Activated CD4-positive, alpha-beta memory T cell treated with anti-CD3 and anti-CD28 coated beads for 36 hours (primary cell): ENCODE data around the gene PDIA6. TPM values are rescaled to one million over a fixed set of nuclear protein-coding genes. Genes with fewer than 3 reads are reported as not detected.
A peak's percentile ranks its signal among the peaks of the same experiment; 100 is the strongest.

Experiments used
- CTCF ChIA-PET: fragments of 350-600 bp; sonication (Branson Sonifier 250); formaldehyde crosslinking; loops from one replicate; lab custom pipeline; 2021; ENCODE audit warnings: antibody characterized with exemption, inconsistent platforms; lab: Charles Lee
- POLR2A ChIA-PET: fragments of 350-600 bp; sonication (Branson Sonifier 250); formaldehyde crosslinking; loops from one replicate; lab custom pipeline; 2021; ENCODE audit warnings: antibody characterized with exemption; lab: Charles Lee
- DNase-seq: peaks from one replicate; pipeline ENCODE4 v3.0.0-alpha.2; 2020
- H3K27ac Mint-ChIP-seq: one replicate; pipeline ENCODE4 v1.8.0; 2021; ENCODE audit warnings: mixed read lengths
- H3K27me3 Mint-ChIP-seq: one replicate; pipeline ENCODE4 v1.8.0; 2021; ENCODE audit warnings: mixed read lengths
- H3K36me3 Mint-ChIP-seq: one replicate; pipeline ENCODE4 v1.8.0; 2021; ENCODE audit warnings: mixed read lengths
- H3K4me1 Mint-ChIP-seq: one replicate; pipeline ENCODE4 v1.8.0; 2021; ENCODE audit warnings: low read depth, mixed read lengths
- H3K4me3 Mint-ChIP-seq: one replicate; pipeline ENCODE4 v1.8.0; 2021; ENCODE audit warnings: mild to moderate bottlenecking, mixed read lengths
- H3K9me3 Mint-ChIP-seq: one replicate; pipeline ENCODE4 v1.8.0; 2021; ENCODE audit warnings: mixed read lengths
- intact Hi-C: fragments of 100-400 bp; cut with micrococcal nuclease; formaldehyde crosslinking; loops from one replicate; pipeline ENCODE4 v1.15.1; 2023
- total RNA-seq, 2 experiments: library from RNA; stranded (reverse); gene quantifications; one replicate each; pipeline ENCODE4 v1.2.3, GENCODE V29; 2021

Gene PDIA6
- total RNA-seq = 100 to 1,000 TPM; 176 to 181 TPM

- no peaks in the 10 kb centered on the region for H3K9me3 Mint-ChIP-seq
- peak within 1 kb of the TSS; percentile 88 for H3K4me3 Mint-ChIP-seq
- peak; percentile 97 for DNase-seq
- peak within 1 kb of the TSS; percentile 90 for H3K27ac Mint-ChIP-seq
- no peaks in the 10 kb centered on the region for H3K27me3 Mint-ChIP-seq
- H3K36me3 Mint-ChIP-seq = peaks cover 14% of the 10 kb centered on the region
- intact Hi-C loops = loop anchor here (1.0 to 5.0 kb wide), 4 partner anchors 130 to 940 kb away; partner anchors contain the start of gene SLC66A3
- POLR2A ChIA-PET = interaction anchor here (1.0 to 2.5 kb wide), 5 partner anchors 13 to 532 kb away, joined by 3 to 19 read pairs (median 4); partner anchors contain the start of gene ROCK2
- CTCF ChIA-PET = interaction anchor here (0.7 to 2.9 kb wide), 7 partner anchors 20 to 770 kb away, joined by 3 to 14 read pairs (median 5); a partner anchor contains a TSS
- H3K4me1 Mint-ChIP-seq = peaks cover 34% of the 10 kb centered on the region
Observed at GRCh38 chr2:10812362-10813162, at the start of gene PDIA6. PDIA6 (minus strand) TSS chr2:10812785; CDS start chr2:10812696, 89 bp downstream.

DNA sequence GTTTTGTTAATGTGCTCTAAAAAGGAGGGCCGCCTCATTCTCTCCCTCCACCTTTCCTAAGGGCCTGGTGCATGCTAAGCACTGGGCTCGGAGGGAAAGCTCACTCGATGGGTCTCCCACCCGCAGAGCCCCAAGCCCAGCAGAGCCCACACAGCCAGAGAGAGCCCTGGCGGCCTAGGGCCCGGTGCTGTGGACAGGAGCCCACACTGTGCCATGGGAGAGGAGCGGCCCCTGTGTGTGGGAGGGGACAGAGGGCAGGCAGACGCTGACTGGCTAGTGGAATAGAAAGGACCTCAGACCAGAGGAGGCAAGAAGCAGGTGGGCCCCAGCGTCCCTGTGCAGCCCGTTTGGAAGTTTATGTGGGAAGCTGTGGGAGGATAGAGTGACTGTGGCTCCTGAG, 49.7 kb upstream of the PDIA6 start:
- Mint-ChIP-seq H3K27me3 (peaks cover 20% of the 10 kb centered on the region), H3K4me1 (peaks cover 27% of the 10 kb centered on the region), H3K27ac (no peak overlapping the region), H3K36me3 (no peaks in the 10 kb centered on the region), H3K4me3 (no peak overlapping the region), H3K9me3 (no peaks in the 10 kb centered on the region)
- CTCF ChIA-PET = no interaction called here
- no peak for DNase-seq
- POLR2A ChIA-PET = no interaction called here
- intact Hi-C loops = no loop called here

- ChIA-PET POLR2A (no interaction called here), CTCF (interaction anchor here (1.1 kb wide), 1 partner anchor 29 kb away, joined by 3 read pairs; no protein-coding TSS in a partner anchor)
- H3K4me3 Mint-ChIP-seq = no peak overlapping the region
- DNase-seq = no peak
- H3K27me3 Mint-ChIP-seq = peaks cover 20% of the 10 kb centered on the region
- H3K36me3 Mint-ChIP-seq = no peaks in the 10 kb centered on the region
- no peaks in the 10 kb centered on the region for H3K9me3 Mint-ChIP-seq
- H3K27ac Mint-ChIP-seq = no peak overlapping the region
- intact Hi-C loops = no loop called here
- H3K4me1 Mint-ChIP-seq = peaks cover 28% of the 10 kb centered on the region
Observed at GRCh38 chr2:10861765-10862164, 49.2 kb upstream of the PDIA6 start.

- intact Hi-C loops = no loop called here
- Mint-ChIP-seq H3K27ac (no peak overlapping the region), H3K27me3 (peaks cover 24% of the 10 kb centered on the region), H3K9me3 (no peaks in the 10 kb centered on the region), H3K4me1 (peaks cover 28% of the 10 kb centered on the region), H3K4me3 (no peak overlapping the region), H3K36me3 (no peaks in the 10 kb centered on the region)
- CTCF ChIA-PET = interaction anchor here (1.1 kb wide), 1 partner anchor 28 kb away, joined by 3 read pairs; no protein-coding TSS in a partner anchor
- no peak for DNase-seq
- POLR2A ChIA-PET = no interaction called here
Observed at GRCh38 chr2:10860814-10861325, 48.3 kb upstream of the PDIA6 start.

GRCh38 chr2:10860081-10860813, 47.7 kb upstream of the PDIA6 start:
- H3K9me3 Mint-ChIP-seq = no peaks in the 10 kb centered on the region
- no peak for DNase-seq
- ChIA-PET POLR2A (no interaction called here), CTCF (no interaction called here)
- no peak overlapping the region for H3K27ac Mint-ChIP-seq
- H3K36me3 Mint-ChIP-seq = no peaks in the 10 kb centered on the region
- H3K27me3 Mint-ChIP-seq = peaks cover 19% of the 10 kb centered on the region
- intact Hi-C loops = no loop called here
- no peak overlapping the region for H3K4me3 Mint-ChIP-seq
- peaks cover 25% of the 10 kb centered on the region for H3K4me1 Mint-ChIP-seq

DNA sequence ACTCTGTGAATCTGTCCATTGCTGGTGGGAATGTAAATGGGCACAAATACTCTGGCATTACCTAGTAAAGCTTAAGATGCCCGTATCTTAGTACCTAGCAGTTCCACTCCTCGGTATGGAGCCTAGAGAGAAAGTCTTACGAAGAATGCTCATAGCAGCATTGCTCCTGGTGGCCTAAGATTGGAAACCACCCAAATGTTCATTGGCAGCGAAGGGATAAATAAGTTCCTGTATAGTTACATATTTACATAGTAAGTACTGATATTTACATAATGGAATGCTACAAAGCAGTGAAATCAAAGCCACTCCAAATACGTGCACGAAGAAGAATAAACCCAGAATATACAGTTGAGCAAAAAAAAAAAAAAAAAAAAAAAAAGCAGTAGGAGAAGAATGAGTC, 46.7 kb upstream of the PDIA6 start:
- H3K27me3 Mint-ChIP-seq = peaks cover 16% of the 10 kb centered on the region
- peaks cover 15% of the 10 kb centered on the region for H3K4me1 Mint-ChIP-seq
- H3K27ac Mint-ChIP-seq = no peak overlapping the region
- no peak for DNase-seq
- intact Hi-C loops = no loop called here
- ChIA-PET POLR2A (no interaction called here), CTCF (no interaction called here)
- H3K4me3 Mint-ChIP-seq = no peak overlapping the region
- no peaks in the 10 kb centered on the region for H3K9me3 Mint-ChIP-seq
- H3K36me3 Mint-ChIP-seq = no peaks in the 10 kb centered on the region

DNA sequence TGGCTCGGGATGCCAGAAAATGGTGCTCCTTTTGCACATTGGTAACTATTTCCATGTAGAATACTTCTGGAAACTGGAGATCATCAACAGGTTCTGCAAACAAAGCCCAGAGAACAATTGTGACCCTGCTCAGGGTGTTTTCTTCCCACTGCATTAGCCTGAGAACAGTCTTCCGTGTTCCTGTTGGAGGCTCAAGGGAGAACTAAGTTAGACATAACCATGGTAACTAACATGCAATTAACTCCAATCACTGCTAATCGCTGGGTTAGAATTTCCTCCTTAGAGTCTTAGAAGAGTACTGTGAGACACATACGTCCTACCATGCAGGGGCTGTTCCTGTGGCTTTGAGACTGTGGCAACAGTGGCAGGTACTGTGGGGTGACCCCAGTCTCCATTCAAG, 36.0 kb upstream of the PDIA6 start:
- peaks cover 11% of the 10 kb centered on the region for H3K27me3 Mint-ChIP-seq
- intact Hi-C loops = no loop called here
- CTCF ChIA-PET = interaction anchor here (1.7 kb wide), 1 partner anchor 16 kb away, joined by 6 read pairs; no protein-coding TSS in a partner anchor
- no peaks in the 10 kb centered on the region for H3K4me1 Mint-ChIP-seq
- no peak overlapping the region for H3K4me3 Mint-ChIP-seq
- H3K27ac Mint-ChIP-seq = no peak overlapping the region
- POLR2A ChIA-PET = no interaction called here
- no peaks in the 10 kb centered on the region for H3K9me3 Mint-ChIP-seq
- H3K36me3 Mint-ChIP-seq = no peaks in the 10 kb centered on the region
- no peak for DNase-seq

- H3K27me3 Mint-ChIP-seq = peaks cover 13% of the 10 kb centered on the region
- H3K4me1 Mint-ChIP-seq = no peaks in the 10 kb centered on the region
- DNase-seq = no peak
- ChIA-PET POLR2A (no interaction called here), CTCF (interaction anchor here (1.1 to 1.7 kb wide), 2 partner anchors 11 to 14 kb away, joined by 6 read pairs; no protein-coding TSS in a partner anchor)
- intact Hi-C loops = no loop called here
- no peak overlapping the region for H3K27ac Mint-ChIP-seq
- no peak overlapping the region for H3K4me3 Mint-ChIP-seq
- peaks cover 6% of the 10 kb centered on the region for H3K9me3 Mint-ChIP-seq
- H3K36me3 Mint-ChIP-seq = peaks cover 5% of the 10 kb centered on the region
Observed at GRCh38 chr2:10847008-10847407, 34.4 kb upstream of the PDIA6 start.

GRCh38 chr2:10846110-10846861, 33.7 kb upstream of the PDIA6 start:
- ChIA-PET CTCF (interaction anchor here (1.7 kb wide), 1 partner anchor 14 kb away, joined by 6 read pairs; no protein-coding TSS in a partner anchor), POLR2A (no interaction called here)
- H3K27ac Mint-ChIP-seq = no peak overlapping the region
- H3K9me3 Mint-ChIP-seq = peaks cover 13% of the 10 kb centered on the region
- H3K36me3 Mint-ChIP-seq = peaks cover 10% of the 10 kb centered on the region
- peaks cover 13% of the 10 kb centered on the region for H3K27me3 Mint-ChIP-seq
- no peaks in the 10 kb centered on the region for H3K4me1 Mint-ChIP-seq
- no peak overlapping the region for H3K4me3 Mint-ChIP-seq
- DNase-seq = no peak
- intact Hi-C loops = no loop called here

DNA sequence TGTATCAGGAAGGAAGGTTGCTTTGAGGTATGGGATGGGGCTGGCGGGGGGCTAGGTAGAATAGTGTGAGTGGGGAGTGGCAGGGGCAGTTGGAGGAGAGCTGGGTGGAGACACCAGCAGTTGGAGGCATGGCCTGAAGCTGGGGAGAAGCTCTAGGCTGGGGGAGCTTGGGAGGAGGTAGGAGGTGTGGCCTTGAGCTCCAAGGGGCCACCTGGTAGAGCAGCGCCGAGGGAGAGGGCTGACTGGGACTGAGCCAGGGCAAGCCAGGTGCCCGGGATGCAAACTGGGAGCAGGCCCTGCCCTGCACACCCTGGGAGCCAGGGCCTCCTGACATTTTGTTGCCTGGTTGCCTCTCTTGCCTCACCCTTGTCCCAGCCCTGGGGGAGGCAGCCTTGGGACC, 33.1 kb upstream of the PDIA6 start:
- H3K27ac Mint-ChIP-seq = no peak overlapping the region
- ChIA-PET POLR2A (no interaction called here), CTCF (no interaction called here)
- peaks cover 13% of the 10 kb centered on the region for H3K27me3 Mint-ChIP-seq
- peaks cover 20% of the 10 kb centered on the region for H3K9me3 Mint-ChIP-seq
- peaks cover 11% of the 10 kb centered on the region for H3K36me3 Mint-ChIP-seq
- no peak for DNase-seq
- H3K4me3 Mint-ChIP-seq = no peak overlapping the region
- intact Hi-C loops = no loop called here
- no peaks in the 10 kb centered on the region for H3K4me1 Mint-ChIP-seq

GRCh38 chr2:10844097-10844496, 31.5 kb upstream of the PDIA6 start:
- no peaks in the 10 kb centered on the region for H3K4me1 Mint-ChIP-seq
- no peak for DNase-seq
- intact Hi-C loops = no loop called here
- H3K36me3 Mint-ChIP-seq = peaks cover 11% of the 10 kb centered on the region
- H3K9me3 Mint-ChIP-seq = peaks cover 27% of the 10 kb centered on the region
- H3K4me3 Mint-ChIP-seq = no peak overlapping the region
- CTCF ChIA-PET = interaction anchor here (1.3 kb wide), 1 partner anchor 9 kb away, joined by 9 read pairs; no protein-coding TSS in a partner anchor
- POLR2A ChIA-PET = no interaction called here
- H3K27me3 Mint-ChIP-seq = peaks cover 19% of the 10 kb centered on the region
- no peak overlapping the region for H3K27ac Mint-ChIP-seq
